DND-41 (cell line): ENCODE results near the gene PAFAH2.

Experiments used
- ATAC-seq: fragments of 200-7000 bp; cut with Tn5 transposase; 3 replicates; pipeline ENCODE4 v1.9.1; 2021; ENCODE audit warnings: low read depth; ENCODE audit not compliant: insufficient read depth
- DNase-seq: peaks from one replicate; pipeline ENCODE4 v3.0.0-alpha.2; 2020
- H2AFZ ChIP-seq: 2 replicates; pipeline ENCODE4 v1.6.0; 2012; ENCODE audit warnings: low read depth, low read length
- H3K27ac ChIP-seq: 2 replicates; pipeline ENCODE4 v1.5.1; 2012; ENCODE audit warnings: low read length, inconsistent platforms
- H3K27me3 ChIP-seq: fragments of 200-600 bp; sonication (generic); 2 replicates; pipeline ENCODE4 v1.6.0; 2012; ENCODE audit warnings: low read length, mild to moderate bottlenecking, inconsistent platforms; ENCODE audit not compliant: insufficient read depth, poor library complexity
- H3K36me3 ChIP-seq: 2 replicates; pipeline ENCODE4 v1.5.1; 2012; ENCODE audit warnings: low read length, inconsistent platforms; ENCODE audit not compliant: insufficient read depth
- H3K4me1 ChIP-seq: 2 replicates; pipeline ENCODE4 v1.5.1; 2012; ENCODE audit warnings: mild to moderate bottlenecking, low read length; ENCODE audit not compliant: insufficient read depth
- H3K4me2 ChIP-seq: 2 replicates; pipeline ENCODE4 v1.6.0; 2012; ENCODE audit warnings: mild to moderate bottlenecking, moderate library complexity, low read length, inconsistent platforms; ENCODE audit not compliant: insufficient read depth
- H3K4me3 ChIP-seq, 2 experiments: fragments of 200-600 bp in 1 of 2; shearing (Covaris generic) in 1 of 2; 2 replicates each; pipeline ENCODE4 v1.5.1; 2012 to 2016; ENCODE audit warnings: inconsistent platforms in 2 of 2, low read length in 2 of 2, mild to moderate bottlenecking in 2 of 2, low read depth in 1 of 2, moderate library complexity in 1 of 2
- H3K79me2 ChIP-seq: 2 replicates; pipeline ENCODE4 v1.6.0; 2012; ENCODE audit warnings: low read length, inconsistent platforms; ENCODE audit not compliant: insufficient read depth
- H3K9ac ChIP-seq: 2 replicates; pipeline ENCODE4 v1.6.0; 2012; ENCODE audit warnings: low read depth, mild to moderate bottlenecking, inconsistent platforms, low read length, moderate library complexity
- H3K9me3 ChIP-seq: 2 replicates; pipeline ENCODE4 v1.5.1; 2012; ENCODE audit warnings: low read length, moderate library complexity, mild to moderate bottlenecking, inconsistent platforms; ENCODE audit not compliant: insufficient read depth, severe bottlenecking
- H4K20me1 ChIP-seq: 2 replicates; pipeline ENCODE4 v1.6.0; 2012; ENCODE audit warnings: low read length; ENCODE audit not compliant: insufficient read depth
- EZH2 ChIP-seq: IDR thresholded peaks from 3 replicates; pipeline ENCODE4 v1.6.1; 2012; ENCODE audit warnings: borderline replicate concordance, low read depth, mild to moderate bottlenecking, moderate library complexity, low read length, inconsistent platforms; ENCODE audit not compliant: severe bottlenecking
- TF ChIP-seq, protein P1 (sequence below): IDR thresholded peaks from 2 replicates; pipeline ENCODE4 v1.5.1; 2012; ENCODE audit warnings: borderline replicate concordance, low read length, moderate library complexity, mild to moderate bottlenecking; ENCODE audit not compliant: poor library complexity, severe bottlenecking; ENCODE audit errors: extremely low read depth

Gene PAFAH2

DNA sequence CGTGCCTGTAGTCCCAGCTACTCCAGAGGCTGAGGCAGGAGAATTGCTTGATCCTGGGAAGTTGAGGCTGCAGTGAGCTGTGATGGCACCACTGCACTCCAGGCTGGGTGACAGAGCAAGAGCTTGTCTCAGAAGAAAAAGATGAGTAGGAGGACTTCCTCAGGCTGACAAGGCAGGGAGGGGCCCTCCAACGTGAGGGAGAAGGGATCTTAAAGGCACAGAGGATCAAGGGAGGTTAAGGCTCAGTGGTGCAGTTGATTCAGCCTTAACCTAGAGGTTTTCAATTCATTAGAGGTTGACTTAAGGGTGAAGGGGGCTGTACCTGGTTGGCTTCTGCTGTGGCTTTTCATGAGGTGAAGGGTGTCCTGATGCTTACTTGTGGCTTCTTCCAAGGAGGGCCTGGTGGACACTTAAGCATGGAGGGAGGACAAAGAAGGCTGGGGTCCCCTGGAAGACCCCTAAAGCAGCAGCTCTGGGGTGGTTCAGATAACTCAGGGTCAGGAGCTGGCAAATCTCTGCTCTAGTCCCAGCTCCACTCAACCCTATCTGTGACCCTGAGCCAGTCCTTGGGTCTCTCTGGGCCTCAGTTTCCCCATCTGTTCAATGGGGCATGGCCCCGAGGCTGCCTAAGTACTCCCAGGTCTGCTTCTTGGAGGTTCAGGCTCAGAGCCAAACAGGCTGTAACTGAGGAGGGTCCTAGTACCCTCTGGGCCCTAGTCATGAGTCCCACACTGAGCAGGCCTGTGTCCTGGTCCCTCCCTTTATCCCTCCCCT is 30.0 kb upstream of the PAFAH2 start:
- ATAC-seq (0 out of 3 replicates have a peak, but pooled peaks have one; percentile 39), DNase-seq (no peak)
- TF ChIP-seq, protein P1, sequence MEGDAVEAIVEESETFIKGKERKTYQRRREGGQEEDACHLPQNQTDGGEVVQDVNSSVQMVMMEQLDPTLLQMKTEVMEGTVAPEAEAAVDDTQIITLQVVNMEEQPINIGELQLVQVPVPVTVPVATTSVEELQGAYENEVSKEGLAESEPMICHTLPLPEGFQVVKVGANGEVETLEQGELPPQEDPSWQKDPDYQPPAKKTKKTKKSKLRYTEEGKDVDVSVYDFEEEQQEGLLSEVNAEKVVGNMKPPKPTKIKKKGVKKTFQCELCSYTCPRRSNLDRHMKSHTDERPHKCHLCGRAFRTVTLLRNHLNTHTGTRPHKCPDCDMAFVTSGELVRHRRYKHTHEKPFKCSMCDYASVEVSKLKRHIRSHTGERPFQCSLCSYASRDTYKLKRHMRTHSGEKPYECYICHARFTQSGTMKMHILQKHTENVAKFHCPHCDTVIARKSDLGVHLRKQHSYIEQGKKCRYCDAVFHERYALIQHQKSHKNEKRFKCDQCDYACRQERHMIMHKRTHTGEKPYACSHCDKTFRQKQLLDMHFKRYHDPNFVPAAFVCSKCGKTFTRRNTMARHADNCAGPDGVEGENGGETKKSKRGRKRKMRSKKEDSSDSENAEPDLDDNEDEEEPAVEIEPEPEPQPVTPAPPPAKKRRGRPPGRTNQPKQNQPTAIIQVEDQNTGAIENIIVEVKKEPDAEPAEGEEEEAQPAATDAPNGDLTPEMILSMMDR = no peak
- TF ChIP-seq EZH2 = no peak
- peaks cover 5% of the 10 kb centered on the region for H3K27me3 ChIP-seq
- no peak overlapping the region for H3K4me3 ChIP-seq
- H3K79me2 ChIP-seq = no peaks in the 10 kb centered on the region
- no peaks in the 10 kb centered on the region for H3K4me1 ChIP-seq
- H4K20me1 ChIP-seq = no peaks in the 10 kb centered on the region; the same call in 1 of the 2 replicates
- no peaks in the 10 kb centered on the region for H3K36me3 ChIP-seq
- H3K9ac ChIP-seq = no peak overlapping the region
- no peak overlapping the region for H3K4me2 ChIP-seq
- H3K27ac ChIP-seq = no peak overlapping the region
- H2AFZ ChIP-seq = no peak overlapping the region
- H3K9me3 ChIP-seq = no peaks in the 10 kb centered on the region

DNA sequence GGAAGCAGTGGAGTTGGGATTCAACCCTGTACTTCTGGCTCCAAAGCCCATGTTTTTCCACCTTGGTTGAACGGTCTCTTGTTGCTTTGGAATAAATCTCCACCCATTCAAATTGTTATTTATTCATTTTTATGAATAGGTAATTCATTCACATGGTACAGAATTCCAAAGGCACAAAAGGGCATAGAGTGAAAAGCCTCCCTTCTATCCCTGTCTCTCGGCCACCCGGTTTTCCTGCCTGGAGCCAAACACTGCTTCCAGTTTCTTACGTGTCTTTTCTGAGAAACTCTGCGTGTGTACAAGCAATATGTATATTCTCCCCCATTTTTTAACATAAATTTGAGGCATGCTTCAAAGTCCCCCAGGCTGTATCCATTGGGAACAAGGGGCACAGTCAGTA is 27.7 kb upstream of the PAFAH2 start:
- Histone ChIP-seq H3K9ac (no peak overlapping the region), H2AFZ (no peak overlapping the region), H3K9me3 (no peaks in the 10 kb centered on the region), H3K36me3 (no peaks in the 10 kb centered on the region), H3K4me3 (no peak overlapping the region), H3K4me2 (no peak overlapping the region), H3K79me2 (no peaks in the 10 kb centered on the region), H4K20me1 (no peaks in the 10 kb centered on the region; the same call in 1 of the 2 replicates), H3K4me1 (no peaks in the 10 kb centered on the region), H3K27ac (no peak overlapping the region), H3K27me3 (peaks cover 7% of the 10 kb centered on the region)
- ATAC-seq = no peak
- DNase-seq = no peak
- TF ChIP-seq, protein P1 = no peak
- TF ChIP-seq EZH2 = no peak

DNA sequence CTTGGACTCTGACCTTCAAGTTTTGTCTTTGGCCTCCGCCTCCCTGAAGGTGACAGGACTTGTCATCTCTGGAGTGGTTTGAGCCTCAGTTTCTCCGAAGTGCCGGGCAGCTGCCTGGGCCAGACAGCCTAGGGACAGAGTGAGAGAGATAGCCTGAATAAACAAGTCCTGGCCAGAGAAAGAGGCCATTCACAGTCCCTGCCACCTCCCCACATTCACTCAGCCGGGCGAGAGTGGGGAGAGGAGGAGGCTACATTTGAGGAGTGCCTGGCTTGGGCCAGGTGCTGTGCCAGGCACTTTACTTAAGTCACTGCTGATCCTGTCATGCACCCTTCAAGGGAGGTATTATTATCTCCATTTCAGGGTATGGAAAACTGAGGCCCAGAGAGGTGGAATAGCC is 27.2 kb upstream of the PAFAH2 start:
- no peak overlapping the region for H2AFZ ChIP-seq

More for the DNA sequence above, 27.2 kb upstream of the PAFAH2 start:
- no peaks in the 10 kb centered on the region; the same call in 1 of the 2 replicates for H4K20me1 ChIP-seq
- TF ChIP-seq, protein P1 = no peak
- TF ChIP-seq EZH2 = no peak
- H3K27me3 ChIP-seq = peaks cover 7% of the 10 kb centered on the region
- DNase-seq (no peak), ATAC-seq (no peak)
- no peak overlapping the region for H3K4me2 ChIP-seq
- H3K9me3 ChIP-seq = no peaks in the 10 kb centered on the region
- H3K79me2 ChIP-seq = no peaks in the 10 kb centered on the region
- H3K4me1 ChIP-seq = no peaks in the 10 kb centered on the region
- H3K4me3 ChIP-seq = no peak overlapping the region
- no peak overlapping the region for H3K27ac ChIP-seq
- H3K36me3 ChIP-seq = no peaks in the 10 kb centered on the region
- no peak overlapping the region for H3K9ac ChIP-seq
